Adrenal gland (tissue), 5 donors: ENCODE measurements around the gene SLC8A3.

Experiments
- POLR2A ChIP-seq, 2 donors: fragments of 450-650 bp; IDR thresholded peaks; one replicate each; pipeline ENCODE4 v1.6.1; 2017; ENCODE audit warnings: antibody characterized with exemption in 2 of 2, mild to moderate bottlenecking in 2 of 2, moderate library complexity in 1 of 2
- TF ChIP-seq, protein P1 (sequence below), 6 experiments: fragments of 450-650 bp in 4 of 6; fragments of 200-600 bp in 2 of 6; sonication (generic) in 1 of 6; IDR thresholded peaks; 1 replicate in 5 of 6; 2 replicates in 1 of 6; pipeline versions ENCODE4 v1.5.1 to v1.8.0; 2016 to 2021; ENCODE audit warnings: antibody characterized with exemption in 6 of 6, mild to moderate bottlenecking in 2 of 6, moderate library complexity in 1 of 6
- donor health status: DM: no; HTN: no; CAD: no.

DNA sequence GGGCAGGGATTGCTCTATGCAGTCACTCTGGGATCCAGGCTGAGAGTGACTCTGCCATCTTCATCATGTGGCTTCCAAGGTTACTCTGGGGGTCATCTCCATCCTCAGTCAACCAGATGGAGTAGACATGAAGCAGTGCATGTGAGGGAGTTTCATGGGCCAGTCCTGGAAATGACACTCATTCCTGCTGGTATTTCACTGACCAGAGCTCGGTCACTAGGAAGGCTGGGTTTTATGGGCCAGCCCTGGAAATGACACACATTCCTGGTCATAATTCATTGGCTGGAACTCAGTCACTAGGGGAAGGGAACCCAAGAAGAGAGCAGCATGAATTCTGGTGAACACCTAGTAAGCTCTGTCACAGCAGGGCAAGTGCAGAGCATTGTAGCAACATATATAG, 164.9 kb downstream of the SLC8A3 start:
- TF ChIP-seq, protein P1, sequence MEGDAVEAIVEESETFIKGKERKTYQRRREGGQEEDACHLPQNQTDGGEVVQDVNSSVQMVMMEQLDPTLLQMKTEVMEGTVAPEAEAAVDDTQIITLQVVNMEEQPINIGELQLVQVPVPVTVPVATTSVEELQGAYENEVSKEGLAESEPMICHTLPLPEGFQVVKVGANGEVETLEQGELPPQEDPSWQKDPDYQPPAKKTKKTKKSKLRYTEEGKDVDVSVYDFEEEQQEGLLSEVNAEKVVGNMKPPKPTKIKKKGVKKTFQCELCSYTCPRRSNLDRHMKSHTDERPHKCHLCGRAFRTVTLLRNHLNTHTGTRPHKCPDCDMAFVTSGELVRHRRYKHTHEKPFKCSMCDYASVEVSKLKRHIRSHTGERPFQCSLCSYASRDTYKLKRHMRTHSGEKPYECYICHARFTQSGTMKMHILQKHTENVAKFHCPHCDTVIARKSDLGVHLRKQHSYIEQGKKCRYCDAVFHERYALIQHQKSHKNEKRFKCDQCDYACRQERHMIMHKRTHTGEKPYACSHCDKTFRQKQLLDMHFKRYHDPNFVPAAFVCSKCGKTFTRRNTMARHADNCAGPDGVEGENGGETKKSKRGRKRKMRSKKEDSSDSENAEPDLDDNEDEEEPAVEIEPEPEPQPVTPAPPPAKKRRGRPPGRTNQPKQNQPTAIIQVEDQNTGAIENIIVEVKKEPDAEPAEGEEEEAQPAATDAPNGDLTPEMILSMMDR (IDR thresholded peaks at IDR 0.05) = no peak
- TF ChIP-seq POLR2A (IDR thresholded peaks at IDR 0.05) = no peak
